A172 (cell line): Measurements from ENCODE around the gene PACS1. TPM values are rescaled to one million over a fixed set of nuclear protein-coding genes. Genes with fewer than 3 reads are reported as not detected.
"Not testable (repeated sequence)": the region's sequence is repeated elsewhere in the genome, so short reads cannot be mapped to it uniquely, and the experiment has no call there.

Experiments used
- DNase-seq: peaks from one replicate; pipeline ENCODE4 v3.0.0-alpha.2; 2015; ENCODE audit warnings: low spot score
- total RNA-seq: library from RNA; depleted of rRNA; stranded (reverse); fragments of >200 nt; shearing (Covaris generic); gene quantifications from 2 replicates; pipeline ENCODE4 v1.2.3, GENCODE V29; 2014

Gene PACS1
- total RNA-seq, 1 experiment from 2014 or later, result 18.0 TPM

GRCh38 chr11:66253081-66253480 lies 183.0 kb downstream of the PACS1 start:
- DNase-seq, result not testable (repeated sequence)

DNA sequence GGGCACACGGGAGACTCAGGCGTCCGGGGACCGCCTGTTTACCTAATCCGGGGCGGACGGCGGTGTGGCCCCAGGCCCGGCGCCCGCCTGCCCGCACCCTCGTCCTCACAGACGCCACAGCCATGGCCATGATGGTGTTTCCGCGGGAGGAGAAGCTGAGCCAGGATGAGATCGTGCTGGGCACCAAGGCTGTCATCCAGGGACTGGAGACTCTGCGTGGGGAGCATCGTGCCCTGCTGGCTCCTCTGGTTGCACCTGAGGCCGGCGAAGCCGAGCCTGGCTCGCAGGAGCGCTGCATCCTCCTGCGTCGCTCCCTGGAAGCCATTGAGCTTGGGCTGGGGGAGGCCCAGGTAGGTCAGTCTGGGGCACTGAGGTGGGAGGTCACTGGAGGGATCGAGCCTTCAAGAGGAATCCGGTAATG lies 188.4 kb downstream of the PACS1 start:
- DNase-seq, result no peak

DNA sequence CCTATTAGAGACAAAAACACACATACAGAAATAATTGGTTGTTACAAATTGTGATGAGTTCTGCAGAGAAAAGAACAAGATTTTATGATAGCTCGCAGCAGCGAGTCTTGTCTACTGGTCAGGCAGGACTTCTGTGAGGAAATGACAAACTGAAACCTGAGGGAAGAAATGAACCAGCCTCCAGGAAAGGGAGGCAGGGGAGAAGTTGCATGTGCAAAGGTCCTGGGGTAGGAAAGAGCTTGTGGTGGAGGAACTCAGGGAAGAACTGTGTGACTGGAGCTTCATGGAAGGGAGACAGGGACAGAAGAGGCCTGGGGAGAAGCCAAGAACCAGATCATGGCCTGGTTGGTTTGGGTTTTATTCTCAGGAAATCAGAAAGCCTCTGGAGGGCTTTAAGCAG lies 189.2 kb downstream of the PACS1 start:
- DNase-seq, result no peak

DNA sequence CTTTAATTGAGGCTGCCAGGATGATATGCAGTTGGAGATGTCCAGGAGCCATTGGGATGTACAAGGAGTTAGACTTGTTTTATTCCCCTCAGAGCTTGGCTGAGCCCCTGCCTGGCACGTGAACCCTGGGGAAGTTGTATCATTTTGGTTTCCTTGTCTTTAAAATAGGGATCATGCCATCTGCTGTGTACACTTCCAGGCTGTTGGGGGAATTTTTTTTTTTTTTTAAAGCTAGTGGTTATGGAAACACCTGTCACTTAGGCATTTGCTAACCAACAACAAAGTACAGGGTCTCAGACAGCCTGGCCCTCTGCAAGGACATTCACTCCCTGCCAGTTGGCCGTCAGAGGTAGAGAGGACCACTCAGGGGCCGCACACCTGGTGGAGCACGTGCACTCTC lies 189.9 kb downstream of the PACS1 start:
- no peak for DNase-seq

- DNase-seq, result no peak
These were observed 191.5 kb downstream of the PACS1 start for GRCh38 chr11:66261578-66261977.

DNA sequence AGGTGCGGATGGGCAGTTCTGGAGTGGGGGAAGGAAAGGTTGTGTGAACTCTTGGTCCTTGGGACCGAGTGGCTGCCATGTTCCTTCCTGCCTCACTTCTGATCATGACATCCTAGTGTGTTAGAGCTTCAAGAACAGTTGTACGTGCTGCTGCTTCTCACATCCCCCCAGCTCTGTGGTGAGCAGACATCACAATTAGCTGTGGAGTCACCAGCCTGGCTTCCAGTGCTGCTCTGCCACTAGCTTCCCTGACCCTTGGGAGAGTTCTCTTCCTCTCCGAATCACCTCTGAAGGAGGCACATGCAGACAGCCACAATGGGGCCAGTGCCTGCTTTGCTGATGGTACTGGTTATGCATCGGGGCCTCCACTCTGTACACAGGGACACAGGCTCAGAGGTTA lies 192.1 kb downstream of the PACS1 start:
- no peak for DNase-seq

- no peak for DNase-seq
These were observed 192.6 kb downstream of the PACS1 start for GRCh38 chr11:66262696-66263095.

DNA sequence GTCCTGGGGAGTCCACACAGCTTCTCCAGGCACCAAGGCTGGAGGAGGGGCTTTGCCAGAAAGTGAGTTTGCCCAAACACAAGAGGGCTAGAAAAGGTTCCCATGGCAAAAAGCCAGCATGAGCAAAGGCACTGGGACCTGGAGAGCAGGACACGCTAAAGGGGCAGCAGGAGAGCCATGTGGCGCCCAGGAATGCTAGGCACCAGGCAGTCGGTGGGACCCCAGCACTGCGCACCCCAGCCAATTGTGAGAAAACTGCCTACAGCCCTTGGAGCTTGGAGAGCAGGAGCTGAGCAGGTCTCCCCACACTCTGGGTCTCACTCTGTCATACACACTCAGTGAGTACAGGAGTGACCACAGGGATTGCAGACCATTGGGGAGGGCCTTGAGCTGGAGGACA lies 193.2 kb downstream of the PACS1 start:
- no peak for DNase-seq

DNA sequence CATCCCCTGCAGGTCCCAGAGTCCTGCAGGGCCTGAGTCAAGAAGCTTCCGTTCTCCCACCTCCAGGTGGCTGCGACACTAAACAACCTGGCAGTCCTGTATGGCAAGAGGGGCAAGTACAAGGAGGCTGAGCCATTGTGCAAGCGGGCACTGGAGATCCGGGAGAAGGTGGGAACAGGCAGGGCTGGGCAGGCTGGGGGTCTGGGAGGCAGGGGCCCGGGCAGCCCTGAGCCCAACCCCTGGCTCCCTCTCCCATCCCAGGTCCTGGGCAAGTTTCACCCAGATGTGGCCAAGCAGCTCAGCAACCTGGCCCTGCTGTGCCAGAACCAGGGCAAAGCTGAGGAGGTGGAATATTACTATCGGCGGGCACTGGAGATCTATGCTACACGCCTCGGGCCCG lies 193.7 kb downstream of the PACS1 start:
- DNase-seq, result no peak

DNA sequence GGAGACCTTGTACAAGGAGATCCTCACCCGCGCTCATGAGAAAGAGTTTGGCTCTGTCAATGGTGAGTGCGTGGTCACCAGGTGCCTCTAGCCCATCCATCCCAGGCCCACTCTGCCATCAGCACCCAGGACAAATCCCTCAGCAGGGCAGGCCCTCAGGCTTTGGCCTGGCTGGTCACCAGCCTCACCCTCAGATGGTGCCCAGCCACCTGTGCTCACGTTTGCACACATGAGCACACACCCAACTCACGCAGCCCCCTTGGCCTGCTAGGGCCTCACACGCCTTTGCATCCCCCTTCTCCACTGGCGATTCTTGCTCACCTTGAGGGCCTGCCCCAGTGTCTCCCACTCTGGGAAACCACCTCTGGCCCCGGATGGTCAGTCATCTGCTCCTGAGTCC lies 194.3 kb downstream of the PACS1 start:
- DNase-seq, result no peak

DNA sequence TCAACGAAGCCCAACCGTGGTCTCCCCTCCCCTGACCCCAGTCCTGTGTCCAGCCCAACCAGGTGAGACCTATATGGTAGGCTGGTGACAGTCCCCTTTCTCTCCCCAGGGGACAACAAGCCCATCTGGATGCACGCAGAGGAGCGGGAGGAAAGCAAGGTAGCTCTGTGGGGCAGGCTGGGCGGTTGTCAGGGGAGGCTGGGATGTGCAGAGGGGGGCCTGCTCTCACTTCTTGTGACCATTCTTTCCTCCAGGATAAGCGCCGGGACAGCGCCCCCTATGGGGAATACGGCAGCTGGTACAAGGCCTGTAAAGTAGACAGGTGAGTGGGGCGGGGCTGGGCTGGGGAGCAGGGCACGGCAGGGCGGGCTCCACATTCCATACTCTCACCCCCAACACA lies 194.8 kb downstream of the PACS1 start:
- no peak for DNase-seq

DNA sequence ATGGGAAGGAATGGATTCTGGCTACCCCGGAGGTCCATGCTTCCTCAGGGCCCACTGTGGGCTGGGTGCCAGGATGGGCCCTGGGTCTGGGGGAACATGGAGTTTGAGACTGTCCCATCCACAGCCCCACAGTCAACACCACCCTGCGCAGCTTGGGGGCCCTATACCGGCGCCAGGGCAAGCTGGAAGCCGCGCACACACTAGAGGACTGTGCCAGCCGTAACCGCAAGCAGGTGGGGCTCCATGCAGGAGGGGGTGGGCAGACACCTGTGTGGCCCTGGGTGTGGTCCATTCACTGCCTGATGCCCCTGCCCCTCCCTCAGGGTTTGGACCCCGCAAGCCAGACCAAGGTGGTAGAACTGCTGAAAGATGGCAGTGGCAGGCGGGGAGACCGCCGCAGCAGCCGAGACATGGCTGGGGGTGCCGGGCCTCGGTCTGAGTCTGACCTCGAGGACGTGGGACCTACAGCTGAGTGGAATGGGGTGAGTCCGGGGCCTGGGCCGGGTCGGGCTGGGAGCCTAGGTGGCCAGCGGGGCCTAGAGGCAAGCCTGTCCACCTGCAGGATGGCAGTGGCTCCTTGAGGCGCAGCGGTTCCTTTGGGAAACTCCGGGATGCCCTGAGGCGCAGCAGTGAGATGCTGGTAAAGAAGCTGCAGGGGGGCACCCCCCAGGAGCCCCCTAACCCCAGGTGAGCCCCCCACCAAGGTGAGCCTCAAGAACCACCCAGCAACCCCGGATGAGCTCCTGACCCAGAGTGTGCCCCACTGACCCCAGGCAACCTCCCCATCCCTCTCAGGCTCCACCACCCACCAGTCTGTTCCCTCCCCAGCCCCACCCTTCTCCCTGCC lies 195.7 kb downstream of the PACS1 start:
- no peak for DNase-seq

DNA sequence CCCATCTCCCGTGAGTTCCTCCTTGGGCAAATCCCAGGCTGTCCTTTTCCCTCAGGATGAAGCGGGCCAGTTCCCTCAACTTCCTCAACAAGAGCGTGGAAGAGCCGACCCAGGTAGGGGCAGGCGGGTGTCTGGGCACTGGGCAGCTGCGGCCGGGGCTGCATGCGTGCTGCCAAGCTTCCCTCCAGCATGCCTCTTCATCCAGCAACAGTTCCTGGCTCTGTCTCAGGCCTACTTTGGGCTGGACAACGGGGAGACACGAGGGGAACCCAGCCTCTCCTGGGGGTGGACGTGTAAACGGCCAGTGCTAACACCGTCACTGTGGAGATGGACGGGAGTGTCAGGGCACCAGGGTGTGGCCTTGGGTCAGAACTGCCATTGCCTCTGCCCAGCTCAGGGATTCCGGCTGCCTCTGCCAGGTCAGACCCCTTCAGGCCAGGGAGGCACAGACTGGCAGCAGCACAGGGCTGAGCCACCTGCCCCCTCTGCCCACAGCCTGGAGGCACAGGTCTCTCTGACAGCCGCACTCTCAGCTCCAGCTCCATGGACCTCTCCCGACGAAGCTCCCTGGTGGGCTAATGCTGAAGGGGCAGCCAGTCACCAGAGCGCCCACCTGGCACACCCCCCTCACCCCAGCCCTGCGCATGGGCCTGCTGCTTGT lies 196.4 kb downstream of the PACS1 start:
- DNase-seq, result no peak

- DNase-seq, result no peak
These were observed 196.9 kb downstream of the PACS1 start for GRCh38 chr11:66267039-66267378.

DNA sequence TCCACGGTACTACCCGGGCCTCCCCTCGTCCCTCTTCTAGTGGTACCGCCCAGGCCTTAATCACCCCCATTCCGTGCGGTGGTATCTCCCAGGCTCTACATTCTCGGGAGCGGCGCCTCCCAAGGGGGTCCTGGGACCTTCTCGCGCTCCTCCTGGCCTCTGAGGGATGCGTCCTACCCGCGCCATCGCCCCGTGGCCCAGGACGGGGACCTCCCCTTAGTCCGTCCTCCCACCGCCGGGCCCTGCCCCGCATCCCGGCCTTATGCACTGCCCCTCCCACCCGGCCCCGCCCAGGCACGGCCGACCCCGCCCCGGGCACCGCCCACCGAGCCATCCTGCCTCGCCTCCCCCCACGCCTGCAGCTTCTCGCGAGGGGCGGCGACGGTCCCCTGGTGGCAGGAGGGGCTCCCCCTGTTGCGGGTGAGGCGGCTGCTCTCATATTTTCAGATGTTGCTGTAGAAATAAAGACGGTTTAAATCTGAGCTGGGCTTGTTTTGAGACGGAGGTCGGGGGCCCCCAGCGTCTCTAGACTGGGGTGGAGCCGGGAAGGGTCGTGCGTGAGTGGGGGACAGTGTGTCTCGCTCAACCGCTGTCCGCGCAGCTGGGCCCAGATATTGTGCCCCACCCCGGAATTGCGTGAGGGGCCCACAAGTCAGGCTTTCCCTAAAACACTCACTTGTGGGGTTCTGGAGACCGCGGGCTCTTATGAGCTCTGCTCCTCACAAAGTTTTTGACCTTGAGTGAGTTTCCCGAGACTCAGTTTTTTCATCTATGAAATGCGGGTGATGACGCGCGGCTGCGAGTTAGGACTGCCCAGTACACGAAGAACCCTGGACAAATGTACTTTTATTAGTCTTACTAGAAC lies 197.5 kb downstream of the PACS1 start:
- DNase-seq, result peak; percentile 42

- DNase-seq, result peak; percentile 95
These were observed 198.3 kb downstream of the PACS1 start, which contains the start of gene RAB1B for GRCh38 chr11:66268244-66268951. TSS of gene RAB1B (plus strand) at chr11:66268639. CDS start at chr11:66268680, 41 bp downstream.

GRCh38 chr11:66268952-66269905 lies 199.2 kb downstream of the PACS1 start:
- peak; percentile 40 for DNase-seq

- DNase-seq, result no peak
These were observed 201.7 kb downstream of the PACS1 start for GRCh38 chr11:66271816-66272215.

GRCh38 chr11:66272596-66272995 lies 202.5 kb downstream of the PACS1 start:
- DNase-seq, result no peak

GRCh38 chr11:66274219-66274618 lies 204.1 kb downstream of the PACS1 start:
- DNase-seq, result no peak

GRCh38 chr11:66275396-66275795 lies 205.3 kb downstream of the PACS1 start:
- no peak for DNase-seq
